SK-N-MC (cell line): ENCODE measurements around the gene ATP2B1.
A peak's percentile ranks its signal among the peaks of the same experiment; 100 is the strongest.

Experiments used
- DNase-seq: peaks from one replicate; pipeline ENCODE4 v3.0.0-alpha.2; 2011; ENCODE audit warnings: low read depth, low spot score
- H3K27ac ChIP-seq: fragments of 200-600 bp; sonication (generic); 2 replicates; pipeline ENCODE4 v1.5.1; 2016; ENCODE audit warnings: mixed run types
- H3K36me3 ChIP-seq: fragments of 200-600 bp; sonication (generic); 2 replicates; pipeline ENCODE4 v1.6.1; 2017; ENCODE audit warnings: antibody characterized with exemption, low read length, mixed read lengths; ENCODE audit not compliant: insufficient read depth
- H3K4me3 ChIP-seq: fragments of 200-600 bp; sonication (generic); 2 replicates; pipeline ENCODE4 v1.5.1; 2016
- H3K9ac ChIP-seq: fragments of 200-600 bp; sonication (generic); 2 replicates; pipeline ENCODE4 v1.8.0; 2017; ENCODE audit warnings: mixed run types, mixed read lengths; ENCODE audit not compliant: insufficient read length
- H3K9me3 ChIP-seq: fragments of 200-600 bp; sonication (generic); 2 replicates; pipeline ENCODE4 v1.6.1; 2017; ENCODE audit warnings: low read depth, mild to moderate bottlenecking, antibody characterized with exemption, low read length, moderate library complexity, mixed read lengths
- EZH2 ChIP-seq: fragments of 200-600 bp; sonication (generic); IDR thresholded peaks from one replicate; pipeline ENCODE4 v1.6.1; 2017; ENCODE audit warnings: antibody characterized with exemption
- FOXP2 ChIP-seq: optimal IDR thresholded peaks from 2 replicates; pipeline ENCODE3; 2011; ENCODE audit warnings: mild to moderate bottlenecking, moderate library complexity; ENCODE audit not compliant: insufficient read depth; ENCODE audit errors: extremely low read length, control extremely low read depth
- POLR2AphosphoS5 ChIP-seq: IDR thresholded peaks from 2 replicates; pipeline ENCODE4 v1.6.1; 2012; ENCODE audit warnings: mild to moderate bottlenecking, low read depth, low read length, borderline replicate concordance

Gene ATP2B1

GRCh38 chr12:89674326-89674942 lies 34.2 kb downstream of the ATP2B1 start:
- TF ChIP-seq EZH2, result no peak
- no peak for TF ChIP-seq POLR2AphosphoS5
- TF ChIP-seq FOXP2, result no peak
- Histone ChIP-seq H3K4me3 (no peak overlapping the region), H3K27ac (no peak overlapping the region), H3K9ac (no peak overlapping the region), H3K36me3 (no peaks in the 10 kb centered on the region), H3K9me3 (no peaks in the 10 kb centered on the region)
- DNase-seq, result no peak

GRCh38 chr12:89673603-89674002 lies 35.0 kb downstream of the ATP2B1 start:
- Histone ChIP-seq H3K27ac (no peak overlapping the region), H3K9ac (no peak overlapping the region), H3K4me3 (no peak overlapping the region), H3K36me3 (no peaks in the 10 kb centered on the region), H3K9me3 (no peaks in the 10 kb centered on the region)
- TF ChIP-seq EZH2 (no peak), FOXP2 (no peak), POLR2AphosphoS5 (no peak)
- no peak for DNase-seq

- Histone ChIP-seq H3K9me3 (no peaks in the 10 kb centered on the region), H3K9ac (no peak overlapping the region), H3K4me3 (no peak overlapping the region), H3K27ac (no peak overlapping the region), H3K36me3 (no peaks in the 10 kb centered on the region)
- no peak for DNase-seq
- no peak for TF ChIP-seq FOXP2
- TF ChIP-seq EZH2, result no peak
- no peak for TF ChIP-seq POLR2AphosphoS5
Observed at GRCh38 chr12:89672589-89672979, 36.1 kb downstream of the ATP2B1 start.

- no peak overlapping the region for H3K4me3 ChIP-seq
- TF ChIP-seq POLR2AphosphoS5 (no peak), FOXP2 (no peak)
- H3K9me3 ChIP-seq, result no peaks in the 10 kb centered on the region
- H3K9ac ChIP-seq, result no peak overlapping the region
- no peaks in the 10 kb centered on the region for H3K36me3 ChIP-seq
- H3K27ac ChIP-seq, result peak overlapping the region; percentile 52; the same call in 1 of the 2 replicates
- DNase-seq, result no peak
Observed at GRCh38 chr12:89671469-89671868, 37.2 kb downstream of the ATP2B1 start.

- no peaks in the 10 kb centered on the region for H3K36me3 ChIP-seq
Observed at GRCh38 chr12:89669197-89669596, 39.4 kb downstream of the ATP2B1 start.

GRCh38 chr12:89665556-89665955 lies 43.1 kb downstream of the ATP2B1 start:
- Histone ChIP-seq H3K36me3 (no peaks in the 10 kb centered on the region), H3K9ac (no peak overlapping the region), H3K9me3 (no peaks in the 10 kb centered on the region), H3K4me3 (no peak overlapping the region), H3K27ac (no peak overlapping the region)
- no peak for DNase-seq
- TF ChIP-seq FOXP2, result no peak
- no peak for TF ChIP-seq EZH2
- TF ChIP-seq POLR2AphosphoS5, result no peak

More at GRCh38 chr12:89669197-89669596, 39.4 kb downstream of the ATP2B1 start:
- no peak overlapping the region for H3K9ac ChIP-seq
- TF ChIP-seq FOXP2 (no peak), EZH2 (no peak), POLR2AphosphoS5 (no peak)
- no peak overlapping the region for H3K27ac ChIP-seq
- no peak for DNase-seq
- no peaks in the 10 kb centered on the region for H3K9me3 ChIP-seq
- no peak overlapping the region for H3K4me3 ChIP-seq

GRCh38 chr12:89664441-89664840 lies 44.2 kb downstream of the ATP2B1 start:
- Histone ChIP-seq H3K9ac (peak overlapping the region; percentile 54), H3K9me3 (no peaks in the 10 kb centered on the region), H3K27ac (peak overlapping the region; percentile 74; the same call in 1 of the 2 replicates), H3K36me3 (no peaks in the 10 kb centered on the region), H3K4me3 (0 out of 2 replicates have a peak overlapping the region, but pooled peaks have one; percentile 50)
- no peak for DNase-seq
- TF ChIP-seq EZH2 (no peak), POLR2AphosphoS5 (no peak), FOXP2 (no peak)

GRCh38 chr12:89663577-89664357 lies 44.9 kb downstream of the ATP2B1 start:
- peak overlapping the region; percentile 50 for H3K4me3 ChIP-seq
- H3K9ac ChIP-seq, result peak overlapping the region; percentile 54
- no peaks in the 10 kb centered on the region for H3K36me3 ChIP-seq
- H3K27ac ChIP-seq, result peak overlapping the region; percentile 74
- no peaks in the 10 kb centered on the region for H3K9me3 ChIP-seq
- TF ChIP-seq FOXP2 (no peak), POLR2AphosphoS5 (no peak), EZH2 (no peak)
- no peak for DNase-seq
